H1 (cell line): ENCODE results near the gene RNF149.

Experiments
- CBX8 ChIP-seq: fragments of 300-800, 300-1000 bp; sonication (generic); IDR thresholded peaks from 2 replicates; pipeline ENCODE4 v1.7.1; 2016; ENCODE audit warnings: low read depth, low read length, borderline replicate concordance
- EP300 ChIP-seq, 2 experiments: IDR thresholded peaks; 1 replicate in 1 of 2; 2 replicates in 1 of 2; pipeline ENCODE4 v1.6.1; 2011 to 2012; ENCODE audit warnings: low read depth in 2 of 2, low read length in 2 of 2, mild to moderate bottlenecking in 2 of 2, borderline replicate concordance in 1 of 2, inconsistent platforms in 1 of 2, moderate library complexity in 1 of 2
- EZH2 ChIP-seq: fragments of 200-600 bp; sonication (generic); IDR thresholded peaks from 2 replicates; pipeline ENCODE4 v1.7.1; 2012; ENCODE audit warnings: low read depth, mild to moderate bottlenecking, moderate library complexity, low read length, inconsistent platforms; ENCODE audit not compliant: severe bottlenecking
- HDAC2 ChIP-seq, 2 experiments: fragments of 300-600 bp in 1 of 2; sonication (generic) in 1 of 2; IDR thresholded peaks; 2 replicates each; pipeline ENCODE4 v1.6.1; 2011 to 2012; ENCODE audit warnings: low read depth in 2 of 2, low read length in 2 of 2, mild to moderate bottlenecking in 2 of 2, moderate library complexity in 2 of 2, borderline replicate concordance in 1 of 2, inconsistent platforms in 1 of 2
- KDM1A ChIP-seq: fragments of 200-600, 300-600 bp; sonication (generic); IDR thresholded peaks from 2 replicates; pipeline ENCODE4 v1.7.1; 2016; ENCODE audit warnings: mild to moderate bottlenecking, low read length, borderline replicate concordance
- POLR2A ChIP-seq, 2 experiments: IDR thresholded peaks; 1 replicate in 1 of 2; 2 replicates in 1 of 2; pipeline ENCODE4 v1.6.1; 2011; ENCODE audit warnings: low read depth in 2 of 2, low read length in 2 of 2, mild to moderate bottlenecking in 2 of 2; ENCODE audit errors: control extremely low read depth in 1 of 2
- TF ChIP-seq, protein P1 (sequence below), 3 experiments: IDR thresholded peaks; 1 replicate in 2 of 3; 2 replicates in 1 of 3; pipeline versions ENCODE4 v1.5.1 to v1.6.1; 2011; ENCODE audit warnings: low read length in 3 of 3, mild to moderate bottlenecking in 3 of 3, inconsistent platforms in 2 of 3, low read depth in 1 of 3, moderate library complexity in 1 of 3; ENCODE audit not compliant: insufficient read depth in 1 of 3; ENCODE audit errors: control extremely low read depth in 1 of 3

DNA sequence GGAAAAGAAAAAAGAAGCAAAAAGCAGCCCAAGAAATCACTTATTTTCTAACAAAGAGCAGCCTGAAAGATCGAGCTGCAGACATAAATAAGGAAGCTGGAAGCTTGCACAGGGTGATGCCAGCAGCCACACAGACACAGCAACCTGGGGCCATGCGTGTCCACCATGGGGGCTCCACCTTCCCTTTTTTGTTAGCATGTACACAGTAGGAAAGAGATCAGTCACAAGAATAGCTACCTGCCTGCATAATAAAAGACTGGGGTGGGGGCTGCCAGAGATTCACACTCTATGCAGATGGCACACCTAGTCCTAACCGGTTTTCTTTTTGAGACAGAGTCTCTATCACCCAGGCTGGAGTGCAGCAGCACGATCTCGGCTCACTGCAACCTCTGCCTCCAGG, 58.7 kb downstream of the RNF149 start:
- TF ChIP-seq CBX8 (no peak), EZH2 (no peak), EP300 (IDR thresholded peaks at IDR 0.05; ENCODE audit: borderline replicate concordance in 1 of 2, low read depth in 2 of 2, low read length in 2 of 2) (no peak), POLR2A (IDR thresholded peaks at IDR 0.05; ENCODE audit: control extremely low read depth in 1 of 2, low read depth in 2 of 2, low read length in 2 of 2) (no peak), HDAC2 (IDR thresholded peaks at IDR 0.05; ENCODE audit: borderline replicate concordance in 1 of 2, low read depth in 2 of 2, low read length in 2 of 2) (no peak), KDM1A (no peak)
- TF ChIP-seq, protein P1, sequence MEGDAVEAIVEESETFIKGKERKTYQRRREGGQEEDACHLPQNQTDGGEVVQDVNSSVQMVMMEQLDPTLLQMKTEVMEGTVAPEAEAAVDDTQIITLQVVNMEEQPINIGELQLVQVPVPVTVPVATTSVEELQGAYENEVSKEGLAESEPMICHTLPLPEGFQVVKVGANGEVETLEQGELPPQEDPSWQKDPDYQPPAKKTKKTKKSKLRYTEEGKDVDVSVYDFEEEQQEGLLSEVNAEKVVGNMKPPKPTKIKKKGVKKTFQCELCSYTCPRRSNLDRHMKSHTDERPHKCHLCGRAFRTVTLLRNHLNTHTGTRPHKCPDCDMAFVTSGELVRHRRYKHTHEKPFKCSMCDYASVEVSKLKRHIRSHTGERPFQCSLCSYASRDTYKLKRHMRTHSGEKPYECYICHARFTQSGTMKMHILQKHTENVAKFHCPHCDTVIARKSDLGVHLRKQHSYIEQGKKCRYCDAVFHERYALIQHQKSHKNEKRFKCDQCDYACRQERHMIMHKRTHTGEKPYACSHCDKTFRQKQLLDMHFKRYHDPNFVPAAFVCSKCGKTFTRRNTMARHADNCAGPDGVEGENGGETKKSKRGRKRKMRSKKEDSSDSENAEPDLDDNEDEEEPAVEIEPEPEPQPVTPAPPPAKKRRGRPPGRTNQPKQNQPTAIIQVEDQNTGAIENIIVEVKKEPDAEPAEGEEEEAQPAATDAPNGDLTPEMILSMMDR (IDR thresholded peaks at IDR 0.05; ENCODE audit: control extremely low read depth in 1 of 3, insufficient read depth in 1 of 3, low read depth in 1 of 3, low read length in 3 of 3): no peak
